IMR-90 (cell line): Measurements from ENCODE around the gene DDN. TPM values are rescaled to one million over a fixed set of nuclear protein-coding genes. Genes with fewer than 3 reads are reported as not detected.

ENCODE experiments used
- ATAC-seq: fragments of 200-7000 bp; cut with Tn5 transposase; 2 replicates; pipeline ENCODE4 v1.9.1; 2020; ENCODE audit warnings: low read depth, mild to moderate bottlenecking, moderate library complexity
- BruUV-seq: library from RNA; stranded (reverse); fragments of 400-500 nt; replicated peaks from 2 replicates; lab custom pipeline; 2021; lab: Mats Ljungman, UMichigan
- CTCF ChIA-PET: fragments of 300-600 bp; formaldehyde crosslinking; extraction: SDS; loops from one replicate; lab custom pipeline; 2021; ENCODE audit warnings: antibody characterized with exemption; lab: Yijun Ruan, JAX
- POLR2A ChIA-PET: fragments of 300-600 bp; sonication (Branson Sonifier 250); formaldehyde crosslinking; loops from one replicate; lab custom pipeline; 2022; ENCODE audit warnings: antibody characterized with exemption; ENCODE audit not compliant: unreplicated experiment; lab: Charles Lee
- DNase-seq: peaks from one replicate; pipeline ENCODE4 v3.0.0; 2013
- H2AFZ ChIP-seq: replicated peaks from 2 replicates; pipeline ENCODE3; 2013; ENCODE audit warnings: low read length, mild to moderate bottlenecking; ENCODE audit not compliant: poor library complexity
- H2AK5ac ChIP-seq: 2 replicates; pipeline ENCODE4 v1.6.1; 2013; ENCODE audit warnings: low read depth, low read length, inconsistent platforms
- H2AK9ac ChIP-seq: replicated peaks from 2 replicates; pipeline ENCODE3; 2013; ENCODE audit warnings: mild to moderate bottlenecking, low read depth, low read length, moderate library complexity; ENCODE audit not compliant: poor library complexity
- H2BK120ac ChIP-seq: 2 replicates; pipeline ENCODE4 v1.6.1; 2013; ENCODE audit warnings: low read depth, low read length, inconsistent platforms
- H2BK15ac ChIP-seq: 3 replicates; pipeline ENCODE4 v1.6.1; 2013; ENCODE audit warnings: low read depth, low read length, inconsistent platforms
- H2BK20ac ChIP-seq: 2 replicates; pipeline ENCODE4 v1.6.1; 2013; ENCODE audit warnings: low read depth, mild to moderate bottlenecking, inconsistent platforms, low read length, moderate library complexity
- H2BK5ac ChIP-seq: 2 replicates; pipeline ENCODE4 v1.6.1; 2013; ENCODE audit warnings: mild to moderate bottlenecking, low read depth, low read length, inconsistent platforms; ENCODE audit not compliant: poor library complexity, severe bottlenecking
- H3K14ac ChIP-seq: replicated peaks from 2 replicates; pipeline ENCODE4 v1.6.1; 2013; ENCODE audit warnings: low read depth, low read length, inconsistent platforms
- H3K18ac ChIP-seq: 2 replicates; pipeline ENCODE4 v1.6.1; 2013; ENCODE audit warnings: low read depth, low read length, control low read depth
- H3K23ac ChIP-seq: 2 replicates; pipeline ENCODE4 v1.6.1; 2013; ENCODE audit warnings: low read depth, low read length, inconsistent platforms
- H3K27ac ChIP-seq: 2 replicates; pipeline ENCODE4 v1.5.1; 2013; ENCODE audit warnings: mild to moderate bottlenecking, control low read depth, low read length; ENCODE audit not compliant: insufficient read depth
- H3K27me3 ChIP-seq: 2 replicates; pipeline ENCODE4 v1.6.1; 2013; ENCODE audit warnings: low read length; ENCODE audit not compliant: control insufficient read depth, insufficient read depth
- H3K36me3 ChIP-seq: 2 replicates; pipeline ENCODE4 v1.6.1; 2013; ENCODE audit warnings: low read length, mixed read lengths; ENCODE audit not compliant: control insufficient read depth, insufficient read depth
- H3K4ac ChIP-seq: 2 replicates; pipeline ENCODE4 v1.6.1; 2013; ENCODE audit warnings: low read depth, low read length, inconsistent platforms
- H3K4me1 ChIP-seq: 2 replicates; pipeline ENCODE4 v1.6.1; 2013; ENCODE audit warnings: low read length, mixed read lengths; ENCODE audit not compliant: control insufficient read depth, insufficient read depth
- H3K4me2 ChIP-seq: 2 replicates; pipeline ENCODE4 v1.6.1; 2013; ENCODE audit warnings: low read depth, mild to moderate bottlenecking, control low read depth, low read length, moderate library complexity
- H3K4me3 ChIP-seq: 2 replicates; pipeline ENCODE4 v1.5.1; 2013; ENCODE audit warnings: low read depth, mild to moderate bottlenecking, control low read depth, low read length, moderate library complexity; ENCODE audit not compliant: insufficient read depth
- H3K56ac ChIP-seq: 2 replicates; pipeline ENCODE4 v1.6.1; 2013; ENCODE audit warnings: low read length, inconsistent platforms; ENCODE audit not compliant: insufficient read depth; ENCODE audit errors: extremely low read depth
- H3K79me1 ChIP-seq, 2 experiments: 2 replicates each; pipeline ENCODE4 v1.6.1; 2013; ENCODE audit warnings: low read length in 2 of 2, inconsistent platforms in 1 of 2, low read depth in 1 of 2
- H3K9ac ChIP-seq: 2 replicates; pipeline ENCODE4 v1.6.1; 2013; ENCODE audit warnings: low read depth, low read length, control low read depth
- H3K9me1 ChIP-seq: 2 replicates; pipeline ENCODE4 v1.6.1; 2013; ENCODE audit warnings: low read length, inconsistent platforms; ENCODE audit not compliant: insufficient read depth
- H3K9me3 ChIP-seq: 2 replicates; pipeline ENCODE4 v1.6.1; 2013; ENCODE audit warnings: low read length; ENCODE audit not compliant: control insufficient read depth, insufficient read depth
- H4K20me1 ChIP-seq: 2 replicates; pipeline ENCODE4 v1.6.1; 2013; ENCODE audit warnings: low read length, inconsistent platforms; ENCODE audit not compliant: insufficient read depth
- H4K5ac ChIP-seq: 2 replicates; pipeline ENCODE4 v1.6.1; 2013; ENCODE audit warnings: mild to moderate bottlenecking, low read depth, low read length, control low read depth
- H4K8ac ChIP-seq, 2 experiments: 2 replicates each; pipeline ENCODE4 v1.6.1; 2013; ENCODE audit warnings: low read depth in 2 of 2, low read length in 2 of 2, control low read depth in 1 of 2, inconsistent platforms in 1 of 2
- H4K91ac ChIP-seq: 2 replicates; pipeline ENCODE4 v1.6.1; 2013; ENCODE audit warnings: low read depth, low read length, inconsistent platforms; ENCODE audit not compliant: insufficient read depth
- BHLHE40 ChIP-seq: fragments of 150-350 bp; IDR thresholded peaks from 2 replicates; pipeline ENCODE4 v1.6.1; 2016; ENCODE audit warnings: mild to moderate bottlenecking, low read depth, low read length
- CEBPB ChIP-seq: IDR thresholded peaks from 2 replicates; pipeline ENCODE4 v1.6.1; 2012; ENCODE audit warnings: low read depth, low read length, improper control_type of control experiment
- CHD1 ChIP-seq: IDR thresholded peaks from 2 replicates; pipeline ENCODE4 v1.6.1; 2012; ENCODE audit warnings: low read depth, low read length, improper control_type of control experiment
- FOS ChIP-seq: fragments of 150-350 bp; IDR thresholded peaks from 2 replicates; pipeline ENCODE4 v1.6.1; 2016; ENCODE audit warnings: low read depth, low read length
- MAFK ChIP-seq: IDR thresholded peaks from 2 replicates; pipeline ENCODE4 v1.6.1; 2012; ENCODE audit warnings: low read depth, low read length, improper control_type of control experiment
- MAZ ChIP-seq: IDR thresholded peaks from 2 replicates; pipeline ENCODE4 v1.6.1; 2012; ENCODE audit warnings: low read depth, mild to moderate bottlenecking, low read length, improper control_type of control experiment, moderate library complexity, borderline replicate concordance
- MXI1 ChIP-seq: IDR thresholded peaks from 2 replicates; pipeline ENCODE4 v1.6.1; 2012; ENCODE audit warnings: low read depth, mild to moderate bottlenecking, low read length, moderate library complexity, borderline replicate concordance
- NFE2L2 ChIP-seq: fragments of 150-350 bp; IDR thresholded peaks from 2 replicates; pipeline ENCODE4 v1.6.1; 2016; ENCODE audit warnings: low read depth, mild to moderate bottlenecking, low read length
- POLR2A ChIP-seq: IDR thresholded peaks from 2 replicates; pipeline ENCODE4 v1.6.1; 2012; ENCODE audit warnings: mild to moderate bottlenecking, low read depth, low read length
- RAD21 ChIP-seq: IDR thresholded peaks from 2 replicates; pipeline ENCODE4 v1.6.1; 2012; ENCODE audit warnings: low read length, improper control_type of control experiment
- RCOR1 ChIP-seq: IDR thresholded peaks from 2 replicates; pipeline ENCODE4 v1.6.1; 2012; ENCODE audit warnings: mild to moderate bottlenecking, low read length, improper control_type of control experiment; ENCODE audit not compliant: insufficient replicate concordance
- RFX5 ChIP-seq: IDR thresholded peaks from 2 replicates; pipeline ENCODE4 v1.8.0; 2012; ENCODE audit warnings: low read depth, mild to moderate bottlenecking, low read length, moderate library complexity
- SMC3 ChIP-seq: fragments of 150-350 bp; IDR thresholded peaks from 2 replicates; pipeline ENCODE4 v1.6.1; 2016; ENCODE audit warnings: low read depth, mild to moderate bottlenecking, antibody characterized with exemption, low read length, moderate library complexity
- WGBS, 2 experiments: methylation state at CpG; one replicate each; pipeline versions ENCODE4 v1.1.5 to v1.1.7; 2013; ENCODE audit warnings: missing lambda C conversion rate in 2 of 2; ENCODE audit not compliant: insufficient read length in 1 of 2; ENCODE audit errors: extremely low coverage in 2 of 2; 5-methylcytosine and 5-hydroxymethylcytosine counted together
- dilution Hi-C: fragments of 300-500 bp; cut with HindIII; formaldehyde crosslinking; loops from one replicate; pipeline ENCODE4 v1.14.3; 2018; ENCODE audit warnings: low sequenced_read_pairs; ENCODE audit not compliant: unreplicated experiment
- in situ Hi-C: fragments of 300-500 bp; cut with MboI; formaldehyde crosslinking; loops from 3 replicates; pipeline ENCODE4 v1.14.3; 2019; ENCODE audit warnings: low sequenced_read_pairs, inconsistent platforms, mixed read lengths
- intact Hi-C: fragments of 100-400 bp; cut with micrococcal nuclease; formaldehyde crosslinking; loops from 2 replicates; pipeline ENCODE4 v1.10.0; 2022
- polyA plus RNA-seq, 3 experiments: library from polyadenylated mRNA; depleted of rRNA; stranded (reverse); fragments of >200 nt; gene quantifications; 2 replicates each; pipeline ENCODE4 v1.2.3, GENCODE V29; 2012; ENCODE audit warnings: low replicate concordance in 1 of 3
- total RNA-seq: library from RNA; depleted of rRNA; stranded (reverse); fragments of >200 nt; gene quantifications from 2 replicates; pipeline ENCODE4 v1.2.3, GENCODE V29; 2012
- TF ChIP-seq, protein P1 (sequence below): conservative IDR thresholded peaks from 2 replicates; pipeline ENCODE4 v1.5.1; 2012; ENCODE audit warnings: mild to moderate bottlenecking, low read depth, low read length, improper control_type of control experiment
- TF ChIP-seq, protein P2 (sequence below): fragments of 150-350 bp; IDR thresholded peaks from 2 replicates; pipeline ENCODE4 v1.6.1; 2016; ENCODE audit warnings: low read depth, mild to moderate bottlenecking, low read length, moderate library complexity, borderline replicate concordance
- TF ChIP-seq, protein P3 (sequence below): fragments of 150-350 bp; IDR thresholded peaks from 2 replicates; pipeline ENCODE4 v1.6.1; 2017; ENCODE audit warnings: mild to moderate bottlenecking, antibody characterized with exemption, low read length, low read depth

The DDN gene
- total and polyA plus RNA-seq, 2 of the 4 experiments (the other 2 are of a cell fraction), result 0.18 to 0.21 TPM

DNA sequence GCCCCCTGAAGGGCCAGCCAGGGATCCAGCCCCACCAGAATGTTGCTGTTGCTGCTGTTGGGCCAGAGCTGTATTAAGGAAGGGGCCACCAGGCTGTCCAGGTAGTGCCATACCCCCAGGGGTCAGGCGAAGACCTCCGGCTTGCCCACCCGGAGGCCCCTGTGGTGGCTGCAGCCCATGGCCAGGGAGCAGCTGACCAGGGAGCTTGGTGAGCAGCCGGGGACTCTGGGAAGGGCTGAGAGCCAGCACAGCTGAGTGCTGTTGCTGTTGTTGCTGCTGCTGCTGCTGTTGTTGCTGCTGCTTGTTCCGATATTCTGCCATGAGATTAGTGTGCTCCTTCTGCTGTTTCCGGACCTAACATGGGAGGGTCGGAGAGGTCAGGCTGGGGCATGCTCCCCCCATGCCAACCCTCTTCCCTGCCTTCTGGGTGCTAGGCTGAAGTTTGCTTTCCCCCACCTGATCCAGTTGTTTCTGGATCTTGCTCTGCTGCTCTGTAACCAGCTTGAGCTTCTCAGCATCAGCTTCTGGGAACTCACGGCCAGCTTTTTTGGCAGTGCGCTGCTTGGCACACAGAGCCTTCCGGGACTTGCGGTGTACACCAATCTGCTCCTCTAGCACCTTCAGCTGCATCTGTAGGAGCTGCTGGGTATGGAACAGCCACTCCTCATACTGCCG is 34.6 kb upstream of the DDN start:
- Histone ChIP-seq H3K27ac (no peak overlapping the region), H3K79me1 (peaks cover 27 to 62% of the 10 kb centered on the region in 2 experiments), H3K4me3 (no peak overlapping the region), H4K5ac (no peak overlapping the region), H2AFZ (no peak overlapping the region), H2AK9ac (no peak overlapping the region), H3K23ac (no peak overlapping the region), H3K36me3 (peaks cover 86% of the 10 kb centered on the region), H4K8ac (no peak overlapping the region), H4K20me1 (peaks cover 22% of the 10 kb centered on the region), H2BK15ac (no peak overlapping the region), H3K4me2 (no peak overlapping the region), H2BK20ac (no peak overlapping the region), H2AK5ac (no peak overlapping the region), H3K9me1 (no peaks in the 10 kb centered on the region), H3K9me3 (no peaks in the 10 kb centered on the region), H2BK5ac (no peak overlapping the region), H2BK120ac (no peak overlapping the region), H3K27me3 (no peaks in the 10 kb centered on the region), H3K56ac (no peak overlapping the region), H4K91ac (no peak overlapping the region), H3K14ac (no peak overlapping the region), H3K4ac (no peak overlapping the region), H3K4me1 (no peaks in the 10 kb centered on the region), H3K18ac (no peak overlapping the region), H3K9ac (no peak overlapping the region)
- DNase-seq (no peak), ATAC-seq (no peak)
- TF ChIP-seq POLR2A (no peak), CHD1 (no peak), MAZ (no peak), MAFK (no peak), MXI1 (no peak), RCOR1 (no peak), SMC3 (no peak), RAD21 (no peak), BHLHE40 (no peak), NFE2L2 (no peak), RFX5 (no peak), CEBPB (no peak), FOS (no peak)
- TF ChIP-seq, protein P1, sequence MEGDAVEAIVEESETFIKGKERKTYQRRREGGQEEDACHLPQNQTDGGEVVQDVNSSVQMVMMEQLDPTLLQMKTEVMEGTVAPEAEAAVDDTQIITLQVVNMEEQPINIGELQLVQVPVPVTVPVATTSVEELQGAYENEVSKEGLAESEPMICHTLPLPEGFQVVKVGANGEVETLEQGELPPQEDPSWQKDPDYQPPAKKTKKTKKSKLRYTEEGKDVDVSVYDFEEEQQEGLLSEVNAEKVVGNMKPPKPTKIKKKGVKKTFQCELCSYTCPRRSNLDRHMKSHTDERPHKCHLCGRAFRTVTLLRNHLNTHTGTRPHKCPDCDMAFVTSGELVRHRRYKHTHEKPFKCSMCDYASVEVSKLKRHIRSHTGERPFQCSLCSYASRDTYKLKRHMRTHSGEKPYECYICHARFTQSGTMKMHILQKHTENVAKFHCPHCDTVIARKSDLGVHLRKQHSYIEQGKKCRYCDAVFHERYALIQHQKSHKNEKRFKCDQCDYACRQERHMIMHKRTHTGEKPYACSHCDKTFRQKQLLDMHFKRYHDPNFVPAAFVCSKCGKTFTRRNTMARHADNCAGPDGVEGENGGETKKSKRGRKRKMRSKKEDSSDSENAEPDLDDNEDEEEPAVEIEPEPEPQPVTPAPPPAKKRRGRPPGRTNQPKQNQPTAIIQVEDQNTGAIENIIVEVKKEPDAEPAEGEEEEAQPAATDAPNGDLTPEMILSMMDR, result no peak
- TF ChIP-seq, protein P2, sequence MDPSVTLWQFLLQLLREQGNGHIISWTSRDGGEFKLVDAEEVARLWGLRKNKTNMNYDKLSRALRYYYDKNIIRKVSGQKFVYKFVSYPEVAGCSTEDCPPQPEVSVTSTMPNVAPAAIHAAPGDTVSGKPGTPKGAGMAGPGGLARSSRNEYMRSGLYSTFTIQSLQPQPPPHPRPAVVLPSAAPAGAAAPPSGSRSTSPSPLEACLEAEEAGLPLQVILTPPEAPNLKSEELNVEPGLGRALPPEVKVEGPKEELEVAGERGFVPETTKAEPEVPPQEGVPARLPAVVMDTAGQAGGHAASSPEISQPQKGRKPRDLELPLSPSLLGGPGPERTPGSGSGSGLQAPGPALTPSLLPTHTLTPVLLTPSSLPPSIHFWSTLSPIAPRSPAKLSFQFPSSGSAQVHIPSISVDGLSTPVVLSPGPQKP, result no peak
- TF ChIP-seq, protein P3, sequence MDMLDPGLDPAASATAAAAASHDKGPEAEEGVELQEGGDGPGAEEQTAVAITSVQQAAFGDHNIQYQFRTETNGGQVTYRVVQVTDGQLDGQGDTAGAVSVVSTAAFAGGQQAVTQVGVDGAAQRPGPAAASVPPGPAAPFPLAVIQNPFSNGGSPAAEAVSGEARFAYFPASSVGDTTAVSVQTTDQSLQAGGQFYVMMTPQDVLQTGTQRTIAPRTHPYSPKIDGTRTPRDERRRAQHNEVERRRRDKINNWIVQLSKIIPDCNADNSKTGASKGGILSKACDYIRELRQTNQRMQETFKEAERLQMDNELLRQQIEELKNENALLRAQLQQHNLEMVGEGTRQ, result no peak
- ChIA-PET CTCF (interaction anchor here (0.6 kb wide), 1 partner anchor 29 kb away, joined by 3 read pairs; no protein-coding TSS in a partner anchor), POLR2A (no interaction called here)
- in situ Hi-C loops, result no loop called here
- BruUV-seq, result no TSS peak
- intact Hi-C loops, result no loop called here
- dilution Hi-C loops, result no loop called here
- 80% methylated on average over 4 of the region's 12 CpGs; no CpG with 5 or more reads in 1 of the 2 experiments for WGBS, 2 experiments
